Activated gamma-delta T cell (primary cell): ENCODE results near the gene DDX55.
"Not testable (repeated sequence)": the region's sequence is repeated elsewhere in the genome, so short reads cannot be mapped to it uniquely, and the experiment has no call there.

Source experiments
- DNase-seq: peaks from one replicate; lab custom pipeline; 2025; lab: John Stamatoyannopoulos, UW
- total RNA-seq, 2 donors: gene quantifications; one replicate each; lab custom pipeline; 2026; lab: John Stamatoyannopoulos, UW

The DDX55 gene
- 66.3 to 79.1 reads per million in 2 donors for total RNA-seq

GRCh38 chr12:123601602-123602489, at the start of gene DDX55:
Gene DDX55, plus strand, starts transcription at chr12:123602099. Its CDS starts 50 bp downstream, at chr12:123602149.
- peak; percentile 78 for DNase-seq

- not testable (repeated sequence) for DNase-seq
Observed at GRCh38 chr12:123554136-123554535, 47.8 kb upstream of the DDX55 start.

GRCh38 chr12:123554843-123555242, 47.1 kb upstream of the DDX55 start:
- DNase-seq: not testable (repeated sequence)

- not testable (repeated sequence) for DNase-seq
Observed at GRCh38 chr12:123558487-123558886, 43.4 kb upstream of the DDX55 start.

GRCh38 chr12:123559468-123559867, 42.4 kb upstream of the DDX55 start:
- no peak for DNase-seq

GRCh38 chr12:123571343-123571813, 30.5 kb upstream of the DDX55 start:
- no peak for DNase-seq

- DNase-seq: no peak
Observed at GRCh38 chr12:123572391-123572790, 29.5 kb upstream of the DDX55 start.

- DNase-seq: no peak
Observed at GRCh38 chr12:123573870-123574269, 28.0 kb upstream of the DDX55 start.

- no peak for DNase-seq
Observed at GRCh38 chr12:123576611-123577010, 25.3 kb upstream of the DDX55 start.

- no peak for DNase-seq
Observed at GRCh38 chr12:123578243-123578642, 23.7 kb upstream of the DDX55 start.

GRCh38 chr12:123578829-123579228, 23.1 kb upstream of the DDX55 start:
- DNase-seq: not testable (repeated sequence)

- no peak for DNase-seq
Observed at GRCh38 chr12:123580772-123581171, 21.1 kb upstream of the DDX55 start.

- DNase-seq: no peak
Observed at GRCh38 chr12:123591702-123592481, 10.0 kb upstream of the DDX55 start.

- no peak for DNase-seq
Observed at GRCh38 chr12:123595729-123596128, 6.2 kb upstream of the DDX55 start.

GRCh38 chr12:123597100-123597499, 4.8 kb upstream of the DDX55 start:
- no peak for DNase-seq

- DNase-seq: no peak
Observed at GRCh38 chr12:123598522-123598921, 3.4 kb upstream of the DDX55 start.

GRCh38 chr12:123599310-123599709, 2.6 kb upstream of the DDX55 start:
- no peak for DNase-seq

GRCh38 chr12:123599721-123600120, 2.2 kb upstream of the DDX55 start:
- DNase-seq: no peak

GRCh38 chr12:123602651-123603195, 824 bp downstream of the DDX55 start:
- no peak for DNase-seq

- not testable (repeated sequence) for DNase-seq
Observed at GRCh38 chr12:123603495-123603894, 1.6 kb downstream of the DDX55 start.

- DNase-seq: no peak
Observed at GRCh38 chr12:123607756-123608155, 5.9 kb downstream of the DDX55 start.

GRCh38 chr12:123608182-123608581, 6.3 kb downstream of the DDX55 start:
- DNase-seq: no peak
